Liver (tissue), 9 donors: ENCODE results near the gene MYOM3. TPM values are rescaled to one million over a fixed set of nuclear protein-coding genes. Genes with fewer than 3 reads are reported as not detected.

Source experiments
- DNase-seq: peaks from one replicate; pipeline ENCODE4 v3.0.0-alpha.2; 2017; ENCODE audit warnings: low spot score
- H3K27ac ChIP-seq, 2 donors: one replicate each; pipeline ENCODE4 v1.7.0; 2013; ENCODE audit warnings: inconsistent platforms in 2 of 2, low read length in 2 of 2, control low read depth in 1 of 2, low read depth in 1 of 2, mild to moderate bottlenecking in 1 of 2
- H3K27me3 ChIP-seq, 4 donors: one replicate each; pipeline versions ENCODE4 v1.6.1 to v1.7.0; 2013; ENCODE audit warnings: low read length in 3 of 4, inconsistent platforms in 1 of 4, mild to moderate bottlenecking in 1 of 4, moderate library complexity in 1 of 4; ENCODE audit not compliant: control insufficient read depth in 4 of 4, insufficient read depth in 4 of 4
- H3K36me3 ChIP-seq, 4 donors: one replicate each; pipeline versions ENCODE4 v1.6.1 to v1.7.0; 2013; ENCODE audit warnings: low read length in 3 of 4, mild to moderate bottlenecking in 3 of 4, low read depth in 1 of 4, moderate library complexity in 1 of 4; ENCODE audit not compliant: control insufficient read depth in 4 of 4, insufficient read depth in 3 of 4
- H3K4me1 ChIP-seq, 4 donors: one replicate each; pipeline versions ENCODE4 v1.6.1 to v1.7.0; 2013; ENCODE audit warnings: low read length in 3 of 4, mild to moderate bottlenecking in 3 of 4, moderate library complexity in 1 of 4; ENCODE audit not compliant: control insufficient read depth in 4 of 4, insufficient read depth in 4 of 4
- H3K4me3 ChIP-seq, 3 donors: one replicate each; pipeline versions ENCODE4 v1.6.1 to v1.7.0; 2013; ENCODE audit warnings: low read length in 3 of 3, control low read depth in 1 of 3, low read depth in 1 of 3, mild to moderate bottlenecking in 1 of 3
- H3K9ac ChIP-seq, 2 donors: one replicate each; pipeline ENCODE4 v1.7.0; 2013; ENCODE audit warnings: low read length in 2 of 2, mild to moderate bottlenecking in 2 of 2, moderate library complexity in 2 of 2, control low read depth in 1 of 2, low read depth in 1 of 2
- H3K9me3 ChIP-seq, 4 donors: one replicate each; pipeline versions ENCODE4 v1.6.1 to v1.7.0; 2013; ENCODE audit warnings: low read length in 3 of 4; ENCODE audit not compliant: control insufficient read depth in 4 of 4
- FOXA1 ChIP-seq: IDR thresholded peaks from 2 replicates; pipeline ENCODE4 v1.6.1; 2016; ENCODE audit warnings: antibody characterized with exemption
- FOXA2 ChIP-seq: IDR thresholded peaks from 2 replicates; pipeline ENCODE4 v1.6.1; 2016; ENCODE audit warnings: antibody characterized with exemption
- GABPA ChIP-seq, 2 donors: IDR thresholded peaks in 1 of 2; conservative IDR thresholded peaks in 1 of 2; 2 replicates each; pipeline ENCODE4 v1.6.1; 2016; ENCODE audit warnings: antibody characterized with exemption in 2 of 2, mild to moderate bottlenecking in 1 of 2, moderate library complexity in 1 of 2
- HNF4A ChIP-seq, 2 donors: conservative IDR thresholded peaks; 2 replicates each; pipeline ENCODE4 v1.6.1; 2016; ENCODE audit warnings: antibody characterized with exemption in 2 of 2, mild to moderate bottlenecking in 2 of 2
- NR2F2 ChIP-seq: IDR thresholded peaks from 2 replicates; pipeline ENCODE4 v1.6.1; 2016; ENCODE audit warnings: antibody characterized with exemption
- RAD21 ChIP-seq, 2 donors: IDR thresholded peaks; 2 replicates each; pipeline ENCODE4 v1.6.1; 2016; ENCODE audit warnings: antibody characterized with exemption in 2 of 2, mild to moderate bottlenecking in 2 of 2
- RXRA ChIP-seq, 2 donors: IDR thresholded peaks; 2 replicates each; pipeline ENCODE4 v1.6.1; 2017 to 2018; ENCODE audit warnings: antibody characterized with exemption in 2 of 2, mild to moderate bottlenecking in 1 of 2
- SP1 ChIP-seq: IDR thresholded peaks from 2 replicates; pipeline ENCODE4 v1.6.1; 2018; ENCODE audit warnings: antibody characterized with exemption, mild to moderate bottlenecking
- TAF1 ChIP-seq: conservative IDR thresholded peaks from 2 replicates; pipeline ENCODE4 v1.6.1; 2016; ENCODE audit warnings: antibody characterized with exemption, mild to moderate bottlenecking
- YY1 ChIP-seq: IDR thresholded peaks from 2 replicates; pipeline ENCODE4 v1.6.1; 2016; ENCODE audit warnings: antibody characterized with exemption, mild to moderate bottlenecking
- WGBS: extraction: QIAGEN DNeasy Blood & Tissue Kit; methylation state at CpG from one replicate; pipeline ENCODE4 v1.1.7; 2013; 5-methylcytosine and 5-hydroxymethylcytosine counted together
- polyA plus RNA-seq, 2 donors: library from polyadenylated mRNA; stranded (reverse) in 1 of 2; unstranded in 1 of 2; fragments of 200-250 nt in 1 of 2; fragments of >200 nt in 1 of 2; fragmentation: Nextera tagmentation in 1 of 2; extraction: Ambion mirVana in 1 of 2; gene quantifications; one replicate each; pipeline versions ENCODE4 v1.2.1 to v1.2.3, GENCODE V29; 2013 to 2015
- total RNA-seq, 2 donors: library from RNA; depleted of rRNA; stranded (reverse); fragments of >200 nt; gene quantifications; one replicate each; pipeline ENCODE4 v1.2.3, GENCODE V29; 2014
- TF ChIP-seq, protein P1 (sequence below): IDR thresholded peaks from 2 replicates; pipeline ENCODE4 v1.6.1; 2016; ENCODE audit warnings: antibody characterized with exemption
- TF ChIP-seq, protein P2 (sequence below): IDR thresholded peaks from 2 replicates; pipeline ENCODE4 v1.6.1; 2016; ENCODE audit warnings: antibody characterized with exemption, mild to moderate bottlenecking
- donor health status: healthy.
- donor health status: healthy.
- donor health status: healthy.
- donor health status: healthy.
- donor health status: healthy.

The MYOM3 gene
- total and polyA plus RNA-seq, 4 donors, result 0.01 to 0.17 (median 0.05) TPM; not detected in 1

DNA sequence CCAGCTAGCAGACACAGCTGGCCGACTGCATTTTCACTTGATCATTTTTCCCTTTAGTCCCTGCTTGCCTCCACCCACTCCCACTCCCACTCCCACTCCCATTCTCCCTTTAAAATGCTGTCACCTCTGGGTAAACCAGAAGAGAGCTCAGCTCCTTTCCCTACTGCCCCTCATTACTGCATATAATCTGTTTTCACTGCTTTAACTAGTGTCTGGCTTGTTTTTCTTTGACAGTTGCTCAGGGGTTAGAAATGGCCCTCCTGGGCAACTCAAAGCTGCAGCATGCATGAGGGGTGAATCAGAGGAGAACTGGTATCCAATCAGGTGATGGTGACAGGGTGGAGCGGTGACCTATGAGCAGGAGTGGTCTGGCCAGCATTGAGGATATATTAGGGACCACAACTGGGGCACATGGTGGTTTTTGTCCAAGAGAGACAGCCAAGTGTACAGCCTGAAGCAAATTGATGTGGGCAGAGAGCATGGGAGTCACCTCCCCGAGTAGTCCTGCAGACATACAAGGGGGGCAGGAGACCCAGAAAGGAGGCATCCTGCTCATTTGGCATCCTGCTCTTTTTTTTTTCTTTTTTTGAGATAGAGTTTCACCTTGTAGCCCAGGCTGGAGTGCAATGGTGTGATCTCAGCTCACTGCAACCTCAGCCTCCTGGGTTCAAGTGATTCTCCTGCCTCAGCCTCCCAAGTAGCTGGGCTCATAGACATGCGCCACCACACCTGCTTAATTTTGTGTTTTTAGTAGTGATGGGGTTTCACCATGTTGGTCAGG is 89.2 kb downstream of the MYOM3 start:
- no peaks in the 10 kb centered on the region for H3K9me3 ChIP-seq
- TF ChIP-seq FOXA1, result no peak
- TF ChIP-seq YY1, result no peak
- TF ChIP-seq, protein P1, sequence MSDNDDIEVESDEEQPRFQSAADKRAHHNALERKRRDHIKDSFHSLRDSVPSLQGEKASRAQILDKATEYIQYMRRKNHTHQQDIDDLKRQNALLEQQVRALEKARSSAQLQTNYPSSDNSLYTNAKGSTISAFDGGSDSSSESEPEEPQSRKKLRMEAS, result no peak
- TF ChIP-seq GABPA (IDR thresholded peaks at IDR 0.05 in 1 of 2, conservative IDR thresholded peaks at IDR 0.05 in 1 of 2), result no peak
- TF ChIP-seq, protein P2, sequence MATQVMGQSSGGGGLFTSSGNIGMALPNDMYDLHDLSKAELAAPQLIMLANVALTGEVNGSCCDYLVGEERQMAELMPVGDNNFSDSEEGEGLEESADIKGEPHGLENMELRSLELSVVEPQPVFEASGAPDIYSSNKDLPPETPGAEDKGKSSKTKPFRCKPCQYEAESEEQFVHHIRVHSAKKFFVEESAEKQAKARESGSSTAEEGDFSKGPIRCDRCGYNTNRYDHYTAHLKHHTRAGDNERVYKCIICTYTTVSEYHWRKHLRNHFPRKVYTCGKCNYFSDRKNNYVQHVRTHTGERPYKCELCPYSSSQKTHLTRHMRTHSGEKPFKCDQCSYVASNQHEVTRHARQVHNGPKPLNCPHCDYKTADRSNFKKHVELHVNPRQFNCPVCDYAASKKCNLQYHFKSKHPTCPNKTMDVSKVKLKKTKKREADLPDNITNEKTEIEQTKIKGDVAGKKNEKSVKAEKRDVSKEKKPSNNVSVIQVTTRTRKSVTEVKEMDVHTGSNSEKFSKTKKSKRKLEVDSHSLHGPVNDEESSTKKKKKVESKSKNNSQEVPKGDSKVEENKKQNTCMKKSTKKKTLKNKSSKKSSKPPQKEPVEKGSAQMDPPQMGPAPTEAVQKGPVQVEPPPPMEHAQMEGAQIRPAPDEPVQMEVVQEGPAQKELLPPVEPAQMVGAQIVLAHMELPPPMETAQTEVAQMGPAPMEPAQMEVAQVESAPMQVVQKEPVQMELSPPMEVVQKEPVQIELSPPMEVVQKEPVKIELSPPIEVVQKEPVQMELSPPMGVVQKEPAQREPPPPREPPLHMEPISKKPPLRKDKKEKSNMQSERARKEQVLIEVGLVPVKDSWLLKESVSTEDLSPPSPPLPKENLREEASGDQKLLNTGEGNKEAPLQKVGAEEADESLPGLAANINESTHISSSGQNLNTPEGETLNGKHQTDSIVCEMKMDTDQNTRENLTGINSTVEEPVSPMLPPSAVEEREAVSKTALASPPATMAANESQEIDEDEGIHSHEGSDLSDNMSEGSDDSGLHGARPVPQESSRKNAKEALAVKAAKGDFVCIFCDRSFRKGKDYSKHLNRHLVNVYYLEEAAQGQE, result no peak
- no peak for TF ChIP-seq FOXA2
- TF ChIP-seq RXRA (IDR thresholded peaks at IDR 0.05), result no peak
- no peak for TF ChIP-seq HNF4A (conservative IDR thresholded peaks at IDR 0.05)
- no peak for TF ChIP-seq NR2F2
- no peak overlapping the region for H3K4me3 ChIP-seq
- no peaks in the 10 kb centered on the region for H3K27me3 ChIP-seq
- H3K36me3 ChIP-seq, result no peaks in the 10 kb centered on the region
- H3K9ac ChIP-seq, result no peak overlapping the region
- H3K27ac ChIP-seq, result no peak overlapping the region
- DNase-seq, result no peak
- peaks cover 9 to 23% (median 19%) of the 10 kb centered on the region in 4 donors for H3K4me1 ChIP-seq
- WGBS, result 90% methylated on average over 4 of the region's 4 CpGs

DNA sequence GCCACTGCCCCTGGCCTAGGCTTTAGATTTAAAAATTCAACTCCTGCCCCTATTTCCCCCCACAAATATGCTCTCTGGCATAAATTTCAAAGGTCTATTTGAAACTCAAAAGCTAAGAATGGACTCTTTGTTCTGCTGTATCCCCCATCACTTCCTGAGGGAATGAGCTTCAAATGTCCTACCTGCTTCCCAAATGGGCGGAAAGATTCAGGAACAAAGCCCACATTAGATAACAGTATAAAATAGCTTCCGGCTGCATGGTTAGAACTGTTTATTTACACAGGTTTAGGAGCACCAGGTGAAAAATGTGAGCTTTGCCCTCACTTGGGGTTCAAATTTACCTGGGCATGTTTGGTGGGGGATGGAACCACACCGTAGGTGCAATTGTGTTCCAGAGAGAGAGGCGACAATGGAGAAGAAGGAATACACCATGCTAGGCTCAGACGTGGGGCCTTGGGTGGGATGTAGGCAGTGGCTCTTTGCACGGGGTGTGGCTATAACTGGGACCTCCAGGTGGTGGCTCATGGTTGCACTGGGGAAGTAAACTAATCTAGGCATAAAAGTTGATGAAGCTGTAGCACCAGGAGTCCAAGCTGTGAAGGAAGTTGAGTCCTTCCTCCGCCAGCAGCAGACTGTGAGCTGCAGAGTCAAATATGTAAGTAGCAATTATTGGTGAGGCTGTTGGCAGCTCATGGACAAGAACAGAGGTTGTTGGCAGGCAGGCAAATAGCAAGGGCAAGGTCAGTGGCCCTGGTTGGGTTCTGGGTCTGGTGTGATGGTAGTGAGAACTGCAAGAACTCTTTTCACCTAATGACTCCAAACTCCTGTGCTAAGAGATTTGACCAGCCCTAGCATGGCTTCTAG is 90.3 kb downstream of the MYOM3 start:
- H3K9me3 ChIP-seq, result no peaks in the 10 kb centered on the region
- H3K4me1 ChIP-seq, result peaks cover 9 to 23% (median 19%) of the 10 kb centered on the region in 4 donors
- H3K27ac ChIP-seq, result no peak overlapping the region
- 44% methylated on average over 7 of the region's 7 CpGs for WGBS
- no peak overlapping the region for H3K4me3 ChIP-seq
- no peaks in the 10 kb centered on the region for H3K27me3 ChIP-seq
- no peak overlapping the region for H3K9ac ChIP-seq
- H3K36me3 ChIP-seq, result no peaks in the 10 kb centered on the region
- TF ChIP-seq HNF4A (conservative IDR thresholded peaks at IDR 0.05) (peak; percentile 31 to 35), TAF1 (no peak), RAD21 (IDR thresholded peaks at IDR 0.05) (peak in 1 of 2 donors; percentile 18), YY1 (no peak), SP1 (peak; percentile 43), RXRA (IDR thresholded peaks at IDR 0.05) (peak; percentile 55 to 70)
- TF ChIP-seq, protein P1, result peak; percentile 44
- no peak for DNase-seq
